Measurements from ENCODE around the gene PMS1.
"Not testable (repeated sequence)": the region's sequence is repeated elsewhere in the genome, so short reads cannot be mapped to it uniquely, and the experiment has no call there.

PMS1 gene

DNA sequence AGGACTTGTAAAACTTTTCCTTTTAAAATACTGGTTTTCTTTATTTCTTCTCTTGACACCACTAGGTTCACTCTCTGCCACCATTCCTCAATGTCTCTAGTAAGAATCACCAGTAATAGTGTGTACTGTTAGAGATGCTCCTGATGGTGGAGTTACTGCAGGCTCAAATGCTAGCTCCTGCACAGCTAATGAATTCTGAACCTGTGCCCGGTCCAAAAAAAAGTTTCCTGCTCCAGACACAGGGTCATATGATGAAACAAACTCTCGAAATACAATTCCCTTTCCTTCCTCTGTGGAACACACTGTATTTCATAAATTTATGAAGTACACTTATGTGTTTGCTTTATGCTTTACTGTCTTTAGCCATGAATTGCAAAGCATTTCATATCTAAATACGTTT lies 19.2 kb downstream of the PMS1 start:
- no peak for DNase-seq (ENCODE audit: low read depth in 2 of 2, low spot score in 1 of 2)

- DNase-seq (ENCODE audit: low read depth in 2 of 2, low spot score in 1 of 2): no peak
Observed at GRCh38 chr2:189818249-189819038, 34.2 kb downstream of the PMS1 start.

- DNase-seq (ENCODE audit: low read depth in 2 of 2, low spot score in 1 of 2): no peak
Observed at GRCh38 chr2:189819297-189819704, 35.1 kb downstream of the PMS1 start.

DNA sequence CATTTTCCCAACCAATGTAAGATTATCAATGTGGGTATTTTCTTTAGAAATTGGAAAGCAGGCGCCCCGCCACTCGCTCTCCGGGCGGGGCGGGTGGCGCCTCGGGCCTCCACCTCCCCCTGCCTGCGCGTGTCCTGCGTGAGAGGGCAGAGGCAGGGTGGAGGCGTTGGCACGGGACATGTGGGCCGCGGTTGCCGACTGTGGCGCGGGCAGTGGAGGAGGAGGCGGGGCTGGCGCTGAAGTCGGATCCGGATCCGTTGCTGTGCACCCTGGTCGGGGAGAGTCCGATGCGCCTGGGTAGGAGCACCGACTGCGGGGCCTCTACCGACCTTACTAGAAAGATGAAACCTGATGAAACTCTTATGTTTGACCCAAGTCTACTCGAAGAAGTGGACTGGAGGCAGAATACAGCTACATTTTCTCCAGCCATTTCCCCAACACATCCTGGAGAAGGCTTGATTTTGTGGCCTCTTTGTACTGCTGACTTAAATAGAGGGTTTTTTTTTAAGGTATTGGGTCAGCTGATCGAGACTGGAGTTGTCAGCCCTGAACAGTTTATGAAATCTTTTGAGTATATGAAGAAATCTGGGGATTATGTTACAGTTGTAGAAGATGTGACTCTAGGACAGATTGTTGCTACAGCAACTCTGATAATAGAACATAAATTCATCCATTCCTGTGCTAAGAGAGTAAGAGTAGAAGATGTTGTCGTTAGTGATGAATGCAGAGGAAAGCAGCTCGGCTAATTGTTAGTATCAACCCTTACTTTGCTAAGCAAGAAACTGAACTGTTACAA lies 37.9 kb downstream of the PMS1 start:
- DNase-seq (ENCODE audit: low read depth in 2 of 2, low spot score in 1 of 2): no peak

DNA sequence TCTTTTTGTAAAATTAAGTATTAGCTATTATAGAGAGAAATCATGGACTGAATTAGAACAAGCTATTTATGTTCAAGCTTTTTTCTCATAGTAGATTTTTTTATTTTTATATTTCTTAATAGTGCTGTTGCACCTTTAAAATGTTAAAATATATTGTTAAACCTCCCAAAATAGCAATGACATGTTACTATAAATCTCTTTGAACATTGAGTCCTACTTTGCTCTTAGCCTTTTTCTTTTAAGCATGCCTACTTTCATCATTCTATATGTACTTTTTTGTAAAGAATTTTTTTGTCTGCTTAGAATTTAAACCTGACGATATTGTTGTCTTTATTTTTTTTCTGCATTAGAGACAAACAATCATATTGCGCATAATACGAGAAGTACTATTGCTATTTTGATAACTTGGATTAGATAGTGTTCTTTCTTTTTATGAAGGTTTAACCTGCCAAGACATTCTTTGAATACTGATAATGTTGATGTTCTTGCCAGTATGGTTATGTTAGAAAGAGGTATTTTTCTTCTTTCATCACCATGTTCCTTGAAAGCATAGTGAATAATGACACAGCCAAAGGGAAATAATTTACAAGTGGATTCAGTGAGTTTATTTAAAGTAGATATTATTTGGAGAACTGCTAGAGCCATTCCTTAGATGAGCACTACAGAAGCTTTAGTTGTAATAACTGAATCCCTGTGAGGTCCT lies 40.6 kb downstream of the PMS1 start:
- DNase-seq (ENCODE audit: low read depth in 2 of 2, low spot score in 1 of 2): no peak

- no peak for DNase-seq (ENCODE audit: low read depth in 2 of 2, low spot score in 1 of 2)
Observed at GRCh38 chr2:189826039-189826438, 41.8 kb downstream of the PMS1 start.

- DNase-seq (ENCODE audit: low read depth in 2 of 2, low spot score in 1 of 2): no peak
Observed at GRCh38 chr2:189829102-189829833, 45.0 kb downstream of the PMS1 start.

DNA sequence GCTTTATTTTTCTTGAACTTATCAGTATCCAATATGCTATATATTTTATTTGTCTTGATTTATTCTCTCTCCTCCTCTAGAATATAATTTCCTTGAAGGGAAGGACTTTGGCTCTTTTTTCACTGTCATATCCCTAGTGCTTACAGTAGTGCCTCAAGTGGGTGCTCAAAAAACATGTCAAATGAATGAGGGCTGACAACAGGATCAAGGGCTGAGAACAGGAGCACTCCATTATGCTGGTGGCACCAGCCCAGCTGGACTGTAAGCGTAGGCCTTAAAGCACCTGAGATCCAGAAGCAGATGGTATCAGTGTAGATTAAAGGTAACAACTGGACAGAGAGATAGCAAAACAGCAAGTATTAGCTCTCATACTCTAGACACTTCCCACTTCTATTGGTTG lies 46.3 kb downstream of the PMS1 start:
- DNase-seq (ENCODE audit: low read depth in 2 of 2, low spot score in 1 of 2): no peak

DNA sequence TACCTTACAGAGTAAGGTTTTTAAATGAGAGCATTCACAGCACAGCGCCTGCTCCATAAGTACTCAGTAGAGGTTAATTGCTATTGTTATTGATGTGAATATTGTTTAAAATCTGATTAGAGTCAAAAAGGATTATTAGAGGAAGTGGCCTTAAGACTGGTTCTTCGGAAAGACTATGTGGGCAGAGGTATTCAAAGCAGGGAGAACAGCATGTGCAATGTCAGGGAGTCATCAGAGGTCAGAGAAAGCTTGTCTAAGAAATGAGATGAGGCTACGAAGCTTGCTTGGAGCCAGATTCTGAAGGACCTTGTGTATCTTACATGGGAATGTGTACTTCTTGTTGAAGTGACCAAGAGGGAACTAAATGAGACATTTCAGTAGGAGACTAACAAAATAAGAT lies 49.8 kb downstream of the PMS1 start:
- DNase-seq (ENCODE audit: low read depth in 2 of 2, low spot score in 1 of 2): no peak

DNA sequence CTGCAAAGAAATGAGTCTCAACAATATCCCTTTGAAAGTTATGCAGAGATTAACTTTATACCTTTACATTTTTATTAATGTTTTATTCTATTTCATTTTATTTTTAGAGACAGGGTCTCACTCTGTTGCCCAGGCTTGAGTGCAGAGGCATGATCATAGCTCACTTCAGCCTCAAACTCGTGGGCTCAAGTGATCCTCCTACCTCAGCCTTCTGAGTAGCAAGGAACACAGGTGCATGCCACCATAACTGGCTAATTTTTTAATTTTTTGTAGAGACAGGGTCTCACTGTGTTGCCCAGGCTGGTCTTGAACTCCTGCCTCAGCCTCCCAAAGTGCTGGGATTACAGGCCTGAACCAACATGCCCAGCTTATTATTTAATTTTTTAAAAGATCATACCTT lies 50.4 kb downstream of the PMS1 start:
- not testable (repeated sequence) for DNase-seq (ENCODE audit: low read depth in 2 of 2, low spot score in 1 of 2)

GRCh38 chr2:189835855-189836558 lies 51.8 kb downstream of the PMS1 start:
- DNase-seq (ENCODE audit: low read depth in 2 of 2, low spot score in 1 of 2): no peak

- DNase-seq (ENCODE audit: low read depth in 2 of 2, low spot score in 1 of 2): no peak
Observed at GRCh38 chr2:189836644-189837043, 52.4 kb downstream of the PMS1 start.

DNA sequence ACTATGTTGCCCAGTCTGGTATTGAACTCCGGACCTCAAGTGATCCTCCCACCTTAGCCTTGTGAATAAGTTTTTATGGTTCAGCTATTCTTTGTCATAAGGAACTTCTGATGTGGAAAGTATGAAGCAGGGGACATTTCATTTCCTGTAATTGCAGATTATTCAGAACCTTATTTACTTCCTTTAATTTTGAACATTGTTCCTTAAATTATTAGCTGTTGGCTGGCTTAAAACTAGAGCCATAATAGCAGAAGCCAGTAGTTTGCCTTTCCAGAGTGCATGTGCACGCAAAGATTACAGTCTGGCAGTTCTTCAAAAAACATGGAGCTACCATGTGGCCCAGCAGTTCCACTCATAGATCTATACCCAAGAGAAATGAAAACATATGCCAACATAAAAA lies 53.1 kb downstream of the PMS1 start:
- DNase-seq (ENCODE audit: low read depth in 2 of 2, low spot score in 1 of 2): no peak

DNA sequence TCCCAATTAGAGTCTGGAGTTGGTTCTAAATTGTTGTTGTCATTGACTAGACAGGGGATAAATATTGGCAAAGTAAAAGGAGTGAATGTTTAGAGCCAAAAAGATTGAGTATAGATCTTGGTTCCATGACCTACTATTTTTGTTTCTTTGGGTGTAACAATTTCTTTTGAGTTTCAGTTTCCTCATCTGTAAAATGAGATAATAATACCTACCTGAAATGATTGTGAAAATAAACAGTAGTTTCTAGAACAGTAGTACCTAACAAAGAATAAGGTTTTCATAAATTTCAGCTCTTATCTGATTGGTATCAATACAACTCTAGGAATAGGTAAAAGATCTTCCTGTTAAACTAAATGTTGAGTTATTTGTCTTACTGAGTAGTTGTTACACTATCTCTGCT lies 56.8 kb downstream of the PMS1 start:
- DNase-seq (ENCODE audit: low read depth in 2 of 2, low spot score in 1 of 2): no peak

GRCh38 chr2:189848276-189848675 lies 64.0 kb downstream of the PMS1 start:
- no peak for DNase-seq (ENCODE audit: low read depth in 2 of 2, low spot score in 1 of 2)

DNA sequence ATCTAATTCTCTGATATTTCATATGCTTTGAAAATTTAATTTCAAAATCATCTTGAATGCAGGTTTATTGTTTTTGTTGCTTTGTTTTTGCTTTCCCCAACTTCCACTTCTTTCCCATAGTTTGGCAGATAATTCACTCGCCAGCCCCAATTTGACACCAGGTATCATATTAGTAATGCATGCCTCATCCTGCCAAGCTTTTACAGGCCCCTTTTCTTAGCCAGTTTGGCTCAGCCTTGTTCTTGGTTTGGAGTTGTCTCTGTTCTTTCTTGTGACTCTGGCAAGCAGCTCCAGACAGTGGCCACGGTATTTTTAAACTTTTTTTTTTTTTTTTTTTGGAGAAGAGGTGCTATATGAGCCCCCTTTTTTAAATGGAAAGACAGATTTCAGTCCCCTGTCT lies 65.3 kb downstream of the PMS1 start:
- no peak for DNase-seq (ENCODE audit: low read depth in 2 of 2, low spot score in 1 of 2)

DNA sequence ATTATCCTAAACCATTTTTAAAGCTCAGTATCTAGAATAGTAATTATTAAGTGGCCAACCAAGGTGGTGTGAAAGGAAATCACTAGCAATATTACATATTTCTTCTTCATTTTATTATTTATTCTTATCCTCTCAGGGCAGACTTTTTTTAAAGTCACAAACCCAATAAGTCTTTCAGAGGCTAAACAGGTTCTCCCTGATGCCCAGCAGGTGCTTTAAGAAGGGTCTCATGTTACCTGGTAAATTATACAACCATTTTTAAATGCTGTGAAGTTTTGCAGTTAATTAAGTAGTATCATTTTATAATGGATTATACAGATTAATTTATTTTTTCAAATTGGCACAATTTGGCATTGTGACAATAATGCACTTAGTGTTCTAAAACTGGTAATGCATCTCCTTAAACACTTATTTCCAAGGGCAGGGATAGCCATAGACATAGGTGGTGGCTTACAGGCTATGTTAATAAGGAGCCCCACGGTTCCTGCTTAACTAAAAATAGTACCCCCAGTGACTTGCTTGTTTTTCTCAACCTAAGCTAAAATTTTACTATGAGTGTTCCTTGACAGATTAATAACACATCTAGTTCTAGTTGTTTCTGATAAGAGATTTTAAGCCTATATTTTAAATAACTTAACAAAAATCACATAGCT lies 67.0 kb downstream of the PMS1 start:
- no peak for DNase-seq (ENCODE audit: low read depth in 2 of 2, low spot score in 1 of 2)

GRCh38 chr2:189854187-189854586 lies 69.9 kb downstream of the PMS1 start:
- DNase-seq (ENCODE audit: low read depth in 2 of 2, low spot score in 1 of 2): no peak

DNA sequence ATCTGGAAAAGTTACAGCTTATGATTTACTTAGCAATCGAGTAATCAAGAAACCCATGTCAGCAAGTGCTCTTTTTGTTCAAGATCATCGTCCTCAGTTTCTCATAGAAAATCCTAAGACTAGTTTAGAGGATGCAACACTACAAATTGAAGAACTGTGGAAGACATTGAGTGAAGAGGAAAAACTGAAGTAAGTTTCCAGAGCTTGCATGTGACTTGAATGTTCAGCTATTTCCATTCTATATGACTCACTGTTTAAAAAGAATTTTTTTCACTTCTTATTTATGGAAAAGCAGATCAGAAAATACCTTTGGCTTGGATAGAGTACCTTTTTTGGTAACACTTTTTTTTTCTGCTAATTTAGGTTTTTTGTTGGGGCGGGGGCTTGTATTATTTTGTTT lies 70.7 kb downstream of the PMS1 start:
- no peak for DNase-seq (ENCODE audit: low read depth in 2 of 2, low spot score in 1 of 2)

DNA sequence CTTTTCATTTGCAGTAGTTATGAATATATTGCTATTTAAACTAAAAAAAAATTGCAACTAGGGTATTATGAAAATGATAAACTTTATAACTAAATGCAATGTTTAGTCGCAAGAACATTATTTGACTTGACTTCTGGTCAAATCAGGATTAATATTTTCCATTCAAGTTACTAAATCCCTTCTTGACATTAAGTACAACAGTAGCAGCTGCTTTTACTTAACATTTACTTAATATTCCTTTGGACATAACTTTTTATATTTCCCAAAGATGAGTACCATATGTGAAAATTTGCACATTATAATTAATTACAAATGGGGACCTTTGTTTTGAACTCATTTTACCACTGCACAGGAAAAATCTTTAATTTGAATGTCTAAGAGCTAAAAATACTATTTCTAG lies 74.0 kb downstream of the PMS1 start:
- DNase-seq (ENCODE audit: low read depth in 2 of 2, low spot score in 1 of 2): no peak
